ENCODE measurements around the gene PTCH2. TPM values are rescaled to one million over a fixed set of nuclear protein-coding genes. Genes with fewer than 3 reads are reported as not detected.

PTCH2 gene
- total RNA-seq, 2 donors from 2014 or later: 1.5 to 1.6 TPM

GRCh38 chr1:44807364-44808062 lies 35.5 kb downstream of the PTCH2 start:
- Mint-ChIP-seq H3K27me3 (ENCODE audit: insufficient read depth) (peaks cover 5% of the 10 kb centered on the region), H3K4me3 (peak overlapping the region; percentile 51), H3K4me1 (peaks cover 33% of the 10 kb centered on the region), H3K36me3 (ENCODE audit: low read depth) (peaks cover 9% of the 10 kb centered on the region), H3K27ac (peak overlapping the region; percentile 99), H3K9me3 (no peaks in the 10 kb centered on the region)
- peak overlapping the region; percentile 59 for H3K9ac ChIP-seq (ENCODE audit: extremely low read depth, low read length, poor library complexity, severe bottlenecking)
- H3K27me3 ChIP-seq (ENCODE audit: control insufficient read depth, insufficient read depth, low read length, poor library complexity, severe bottlenecking): no peaks in the 10 kb centered on the region
- peaks cover 35% of the 10 kb centered on the region for H3K4me1 ChIP-seq (ENCODE audit: control insufficient read depth, insufficient read depth, low read length)
- DNase-seq: peak; percentile 98
- H3K36me3 ChIP-seq (ENCODE audit: control insufficient read depth, insufficient read depth, low read length): peaks cover 27% of the 10 kb centered on the region
- WGBS, 2 experiments (ENCODE audit: insufficient coverage in 1 of 2, insufficient read length in 1 of 2): 38 to 58% methylated on average over 8 to 16 of the region's 16 CpGs
- H3K4me3 ChIP-seq (ENCODE audit: low read length): no peak overlapping the region
- TF ChIP-seq CTCF (conservative IDR thresholded peaks at IDR 0.05): no peak
- no peaks in the 10 kb centered on the region for H3K9me3 ChIP-seq (ENCODE audit: control insufficient read depth, low read length)
- peak overlapping the region; percentile 87 for H3K27ac ChIP-seq (ENCODE audit: low read depth, low read length)

GRCh38 chr1:44806704-44807363 lies 36.2 kb downstream of the PTCH2 start, which contains the start of gene DYNLT4:
Gene DYNLT4, minus strand, starts transcription at chr1:44807351. Its CDS starts 683 bp downstream, at chr1:44806668.
- H3K27ac Mint-ChIP-seq: peak within 1 kb of the TSS; percentile 99
- no peak for TF ChIP-seq CTCF (conservative IDR thresholded peaks at IDR 0.05)
- H3K27me3 ChIP-seq (ENCODE audit: control insufficient read depth, insufficient read depth, low read length, poor library complexity, severe bottlenecking): no peaks in the 10 kb centered on the region
- no peaks in the 10 kb centered on the region for H3K9me3 Mint-ChIP-seq
- H3K27me3 Mint-ChIP-seq (ENCODE audit: insufficient read depth): no peaks in the 10 kb centered on the region
- no peak within 1 kb of the TSS for H3K4me3 ChIP-seq (ENCODE audit: low read length)
- no peak for DNase-seq
- H3K4me3 Mint-ChIP-seq: peak within 1 kb of the TSS; percentile 51
- H3K9me3 ChIP-seq (ENCODE audit: control insufficient read depth, low read length): no peaks in the 10 kb centered on the region
- H3K4me1 Mint-ChIP-seq: peaks cover 35% of the 10 kb centered on the region
- H3K36me3 ChIP-seq (ENCODE audit: control insufficient read depth, insufficient read depth, low read length): peaks cover 27% of the 10 kb centered on the region
- peaks cover 9% of the 10 kb centered on the region for H3K36me3 Mint-ChIP-seq (ENCODE audit: low read depth)
- peak within 1 kb of the TSS; percentile 87 for H3K27ac ChIP-seq (ENCODE audit: low read depth, low read length)
- peak within 1 kb of the TSS; percentile 59 for H3K9ac ChIP-seq (ENCODE audit: extremely low read depth, low read length, poor library complexity, severe bottlenecking)
- 82 to 88% methylated on average over 7 of the region's 7 CpGs for WGBS, 2 experiments (ENCODE audit: insufficient coverage in 1 of 2, insufficient read length in 1 of 2)
- H3K4me1 ChIP-seq (ENCODE audit: control insufficient read depth, insufficient read depth, low read length): peaks cover 36% of the 10 kb centered on the region

GRCh38 chr1:44806025-44806703 lies 36.9 kb downstream of the PTCH2 start:
- H3K36me3 ChIP-seq (ENCODE audit: control insufficient read depth, insufficient read depth, low read length): peaks cover 27% of the 10 kb centered on the region
- no peak overlapping the region for H3K9ac ChIP-seq (ENCODE audit: extremely low read depth, low read length, poor library complexity, severe bottlenecking)
- H3K4me1 ChIP-seq (ENCODE audit: control insufficient read depth, insufficient read depth, low read length): peaks cover 36% of the 10 kb centered on the region
- no peak for DNase-seq
- H3K4me1 Mint-ChIP-seq: peaks cover 37% of the 10 kb centered on the region
- WGBS, 2 experiments (ENCODE audit: insufficient coverage in 1 of 2, insufficient read length in 1 of 2): 95 to 96% methylated on average over 50 to 70 of the region's 70 CpGs
- H3K9me3 ChIP-seq (ENCODE audit: control insufficient read depth, low read length): no peaks in the 10 kb centered on the region
- H3K27ac Mint-ChIP-seq: peak overlapping the region; percentile 99
- TF ChIP-seq CTCF (conservative IDR thresholded peaks at IDR 0.05): peak; percentile 4
- no peak overlapping the region for H3K4me3 ChIP-seq (ENCODE audit: low read length)
- peak overlapping the region; percentile 87 for H3K27ac ChIP-seq (ENCODE audit: low read depth, low read length)
- peaks cover 9% of the 10 kb centered on the region for H3K36me3 Mint-ChIP-seq (ENCODE audit: low read depth)
- H3K4me3 Mint-ChIP-seq: no peak overlapping the region
- H3K27me3 Mint-ChIP-seq (ENCODE audit: insufficient read depth): no peaks in the 10 kb centered on the region
- H3K9me3 Mint-ChIP-seq: no peaks in the 10 kb centered on the region
- H3K27me3 ChIP-seq (ENCODE audit: control insufficient read depth, insufficient read depth, low read length, poor library complexity, severe bottlenecking): no peaks in the 10 kb centered on the region

Data from endodermal cell (in vitro differentiated cells).